SK-N-MC (cell line): ENCODE data around the gene CELSR1.

Experiments
- DNase-seq: peaks from one replicate; pipeline ENCODE4 v3.0.0-alpha.2; 2011; ENCODE audit warnings: low read depth, low spot score
- H3K27ac ChIP-seq: fragments of 200-600 bp; sonication (generic); 2 replicates; pipeline ENCODE4 v1.5.1; 2016; ENCODE audit warnings: mixed run types
- H3K36me3 ChIP-seq: fragments of 200-600 bp; sonication (generic); 2 replicates; pipeline ENCODE4 v1.6.1; 2017; ENCODE audit warnings: antibody characterized with exemption, low read length, mixed read lengths; ENCODE audit not compliant: insufficient read depth
- H3K4me3 ChIP-seq: fragments of 200-600 bp; sonication (generic); 2 replicates; pipeline ENCODE4 v1.5.1; 2016
- H3K9ac ChIP-seq: fragments of 200-600 bp; sonication (generic); 2 replicates; pipeline ENCODE4 v1.8.0; 2017; ENCODE audit warnings: mixed run types, mixed read lengths; ENCODE audit not compliant: insufficient read length
- H3K9me3 ChIP-seq: fragments of 200-600 bp; sonication (generic); 2 replicates; pipeline ENCODE4 v1.6.1; 2017; ENCODE audit warnings: low read depth, mild to moderate bottlenecking, antibody characterized with exemption, low read length, moderate library complexity, mixed read lengths
- EZH2 ChIP-seq: fragments of 200-600 bp; sonication (generic); IDR thresholded peaks from one replicate; pipeline ENCODE4 v1.6.1; 2017; ENCODE audit warnings: antibody characterized with exemption
- FOXP2 ChIP-seq: optimal IDR thresholded peaks from 2 replicates; pipeline ENCODE3; 2011; ENCODE audit warnings: mild to moderate bottlenecking, moderate library complexity; ENCODE audit not compliant: insufficient read depth; ENCODE audit errors: extremely low read length, control extremely low read depth
- POLR2AphosphoS5 ChIP-seq: IDR thresholded peaks from 2 replicates; pipeline ENCODE4 v1.6.1; 2012; ENCODE audit warnings: mild to moderate bottlenecking, low read depth, low read length, borderline replicate concordance

The CELSR1 gene

GRCh38 chr22:46442217-46442853 is 95.1 kb downstream of the CELSR1 start:
- TF ChIP-seq EZH2 = no peak
- TF ChIP-seq POLR2AphosphoS5 = no peak
- no peak for TF ChIP-seq FOXP2
- Histone ChIP-seq H3K4me3 (no peak overlapping the region), H3K36me3 (no peaks in the 10 kb centered on the region), H3K9ac (no peak overlapping the region), H3K9me3 (no peaks in the 10 kb centered on the region), H3K27ac (no peak overlapping the region)
- DNase-seq = no peak

- DNase-seq = no peak
- TF ChIP-seq EZH2 (no peak), FOXP2 (no peak), POLR2AphosphoS5 (no peak)
- H3K4me3 ChIP-seq = no peak overlapping the region
- no peaks in the 10 kb centered on the region for H3K9me3 ChIP-seq
- no peaks in the 10 kb centered on the region for H3K36me3 ChIP-seq
- H3K27ac ChIP-seq = no peak overlapping the region
- no peak overlapping the region for H3K9ac ChIP-seq
Observed at GRCh38 chr22:46439576-46440465, 97.6 kb downstream of the CELSR1 start.

- no peak overlapping the region for H3K4me3 ChIP-seq
- TF ChIP-seq FOXP2 (no peak), POLR2AphosphoS5 (no peak), EZH2 (no peak)
- no peaks in the 10 kb centered on the region for H3K36me3 ChIP-seq
- H3K9ac ChIP-seq = no peak overlapping the region
- no peak for DNase-seq
- H3K9me3 ChIP-seq = no peaks in the 10 kb centered on the region
- no peak overlapping the region for H3K27ac ChIP-seq
Observed at GRCh38 chr22:46439111-46439510, 98.3 kb downstream of the CELSR1 start.

- Histone ChIP-seq H3K4me3 (no peak overlapping the region), H3K27ac (no peak overlapping the region), H3K9me3 (no peaks in the 10 kb centered on the region), H3K36me3 (no peaks in the 10 kb centered on the region), H3K9ac (no peak overlapping the region)
- TF ChIP-seq EZH2 = no peak
- no peak for TF ChIP-seq FOXP2
- TF ChIP-seq POLR2AphosphoS5 = no peak
- no peak for DNase-seq
Observed at GRCh38 chr22:46437671-46438440, 99.6 kb downstream of the CELSR1 start.

- Histone ChIP-seq H3K27ac (no peak overlapping the region), H3K36me3 (no peaks in the 10 kb centered on the region), H3K4me3 (no peak overlapping the region), H3K9ac (no peak overlapping the region), H3K9me3 (no peaks in the 10 kb centered on the region)
- TF ChIP-seq EZH2 (no peak), POLR2AphosphoS5 (no peak), FOXP2 (no peak)
- no peak for DNase-seq
Observed at GRCh38 chr22:46436595-46437175, 100.7 kb downstream of the CELSR1 start.

- no peak for DNase-seq
- no peak for TF ChIP-seq POLR2AphosphoS5
- TF ChIP-seq FOXP2 = no peak
- TF ChIP-seq EZH2 = no peak
- Histone ChIP-seq H3K9ac (no peak overlapping the region), H3K4me3 (no peak overlapping the region), H3K9me3 (no peaks in the 10 kb centered on the region), H3K36me3 (no peaks in the 10 kb centered on the region), H3K27ac (no peak overlapping the region)
Observed at GRCh38 chr22:46433318-46433717, 104.1 kb downstream of the CELSR1 start.

- DNase-seq = no peak
- no peak overlapping the region for H3K27ac ChIP-seq
- no peaks in the 10 kb centered on the region for H3K36me3 ChIP-seq
- no peak overlapping the region for H3K4me3 ChIP-seq
- no peak for TF ChIP-seq FOXP2
- TF ChIP-seq EZH2 = no peak
- TF ChIP-seq POLR2AphosphoS5 = no peak
- H3K9me3 ChIP-seq = no peaks in the 10 kb centered on the region
- no peak overlapping the region for H3K9ac ChIP-seq
Observed at GRCh38 chr22:46432164-46433068, 105.0 kb downstream of the CELSR1 start.
